ENCODE data around the gene DCDC2C.

Gene DCDC2C

DNA sequence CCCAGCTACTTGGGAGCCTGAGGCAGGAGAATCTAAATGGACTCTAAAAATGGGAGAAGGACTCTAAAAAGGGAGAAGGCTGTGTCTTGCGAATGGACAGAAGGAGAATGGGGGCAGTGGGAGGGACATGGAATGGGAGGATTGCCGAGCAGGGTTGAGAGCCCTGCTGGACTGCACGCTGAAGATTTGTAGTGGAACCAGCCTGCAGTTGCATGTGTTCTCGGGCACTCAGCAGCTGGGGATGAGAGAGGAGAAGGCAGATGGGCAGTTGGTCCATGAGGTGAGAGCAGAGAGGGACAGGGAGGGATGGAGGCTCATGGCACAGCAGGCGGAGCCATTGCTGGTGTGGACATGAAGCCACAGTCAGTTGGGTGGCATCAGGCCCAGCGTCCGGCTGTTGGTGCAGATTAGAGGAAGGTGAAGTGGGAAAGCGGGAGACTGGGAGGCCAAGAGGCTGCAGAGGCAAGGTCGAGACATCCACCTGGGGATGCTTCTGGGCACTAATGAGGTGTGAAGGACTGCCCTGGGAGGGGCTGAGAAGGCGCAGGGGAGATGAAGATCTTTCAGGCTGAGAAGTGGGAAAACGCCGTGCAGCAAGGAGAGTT lies 40.7 kb downstream of the DCDC2C start:
- DNase-seq (ENCODE audit: low spot score) = no peak

DNA sequence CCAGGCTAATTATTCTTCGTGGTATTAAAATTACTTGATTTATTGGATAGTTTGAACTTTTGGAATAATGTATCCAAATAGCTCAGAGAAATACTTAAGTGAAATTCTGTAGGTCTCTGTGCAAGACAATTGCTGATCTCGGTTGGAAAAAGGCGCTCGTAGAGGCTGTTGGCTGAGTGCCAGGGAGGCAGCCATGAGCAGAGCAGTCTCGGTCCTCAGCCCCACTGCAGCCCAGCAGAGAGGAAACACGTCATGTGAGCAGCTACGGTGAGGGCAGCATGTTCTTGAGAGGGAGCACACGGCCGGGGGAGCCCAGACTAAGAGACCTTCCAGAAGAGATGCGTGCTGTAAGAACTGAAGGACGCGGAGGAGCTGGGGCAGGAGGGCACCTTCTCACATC lies 42.5 kb downstream of the DCDC2C start:
- DNase-seq (ENCODE audit: low spot score) = no peak

GRCh38 chr2:3747032-3747654 lies 43.8 kb downstream of the DCDC2C start:
- DNase-seq (ENCODE audit: low spot score) = no peak

DNA sequence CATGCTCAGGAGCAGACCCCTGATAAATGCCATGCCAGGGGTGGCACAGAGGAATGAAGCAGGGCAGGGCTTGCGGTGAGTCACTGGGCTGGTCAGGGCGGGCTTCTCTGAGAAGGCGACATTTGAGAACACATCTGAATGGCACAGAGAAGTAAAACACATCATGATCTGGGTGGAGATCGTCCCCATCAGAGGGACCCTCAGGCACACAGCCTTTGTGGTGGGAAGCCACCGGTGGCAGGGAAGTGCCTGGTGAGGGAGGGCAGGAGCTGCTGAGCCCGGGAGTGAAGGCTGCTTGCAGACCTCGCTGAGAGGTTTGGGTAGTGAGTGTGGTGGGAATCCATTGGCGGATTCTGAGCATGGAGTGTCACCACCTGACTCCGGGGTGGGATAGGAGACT lies 44.5 kb downstream of the DCDC2C start:
- no peak for DNase-seq (ENCODE audit: low spot score)

DNA sequence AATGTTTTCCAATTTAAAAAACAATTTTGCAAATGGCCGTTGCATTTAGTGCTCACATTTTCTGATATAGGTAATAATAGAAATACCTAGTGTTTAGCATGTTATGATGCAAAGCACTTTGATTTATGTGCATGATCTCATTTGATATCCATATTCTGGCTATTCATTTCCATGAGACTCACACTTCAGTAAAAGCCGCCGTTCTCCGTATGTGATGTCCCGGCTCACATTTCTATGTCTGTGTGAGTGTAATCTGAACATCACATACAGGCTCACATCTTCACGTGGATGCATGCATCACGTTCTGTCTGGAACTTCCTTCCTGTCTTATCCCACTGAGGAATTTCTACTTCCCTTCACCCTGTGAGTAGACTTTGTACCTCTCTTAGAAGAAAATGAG lies 45.8 kb downstream of the DCDC2C start:
- no peak for DNase-seq (ENCODE audit: low spot score)

- DNase-seq (ENCODE audit: low spot score) = no peak
Observed at GRCh38 chr2:3751251-3751650, 47.9 kb downstream of the DCDC2C start.

- DNase-seq (ENCODE audit: low spot score) = no peak
Observed at GRCh38 chr2:3751806-3752205, 48.4 kb downstream of the DCDC2C start.

- no peak for DNase-seq (ENCODE audit: low spot score)
Observed at GRCh38 chr2:3752376-3752775, 49.0 kb downstream of the DCDC2C start.

DNA sequence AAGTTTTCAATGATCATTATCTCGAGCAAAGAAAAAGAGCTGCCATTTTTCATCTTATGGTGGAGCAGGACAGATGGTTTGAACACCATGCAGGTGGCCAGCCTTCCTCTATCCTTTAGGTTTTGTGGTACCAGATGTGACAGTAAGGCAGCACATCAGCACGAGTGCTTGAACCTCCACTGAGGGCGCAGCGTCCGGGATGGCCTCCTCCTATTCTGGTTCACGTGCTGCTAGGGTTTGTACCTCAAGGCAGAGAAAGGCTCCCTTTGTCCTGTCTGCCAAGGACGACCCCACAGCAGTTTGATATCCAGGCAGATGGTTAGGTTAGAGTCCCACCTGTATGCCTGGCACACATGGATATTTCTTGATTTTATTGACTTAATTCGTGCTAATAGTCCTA lies 50.2 kb downstream of the DCDC2C start:
- DNase-seq (ENCODE audit: low spot score) = no peak

DNA sequence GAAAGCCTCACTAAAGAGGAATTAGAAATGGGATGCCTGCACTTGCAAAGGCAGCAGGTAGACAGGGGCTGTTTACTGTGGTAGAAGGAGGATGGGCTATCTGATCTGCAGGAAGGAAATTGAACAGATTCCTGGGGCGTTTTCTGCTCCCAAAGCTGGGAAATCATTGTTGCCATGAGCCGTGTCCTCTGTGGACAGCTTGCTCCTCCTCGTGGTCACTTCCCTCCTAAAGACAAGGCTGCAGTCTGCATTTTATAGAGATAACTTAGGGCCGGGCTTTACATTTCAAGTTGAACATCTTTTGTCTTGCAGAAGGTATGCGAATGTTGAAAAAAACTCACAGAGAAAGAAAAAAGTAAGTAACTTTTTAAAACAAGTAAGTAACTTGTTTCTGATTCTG lies 50.9 kb downstream of the DCDC2C start:
- no peak for DNase-seq (ENCODE audit: low spot score)

- DNase-seq (ENCODE audit: low spot score) = no peak
Observed at GRCh38 chr2:3754795-3755194, 51.4 kb downstream of the DCDC2C start.

- DNase-seq (ENCODE audit: low spot score) = no peak
Observed at GRCh38 chr2:3755277-3755676, 51.9 kb downstream of the DCDC2C start.

- DNase-seq (ENCODE audit: low spot score) = no peak
Observed at GRCh38 chr2:3756306-3756705, 52.9 kb downstream of the DCDC2C start.

GRCh38 chr2:3758906-3759305 lies 55.5 kb downstream of the DCDC2C start:
- no peak for DNase-seq (ENCODE audit: low spot score)

DNA sequence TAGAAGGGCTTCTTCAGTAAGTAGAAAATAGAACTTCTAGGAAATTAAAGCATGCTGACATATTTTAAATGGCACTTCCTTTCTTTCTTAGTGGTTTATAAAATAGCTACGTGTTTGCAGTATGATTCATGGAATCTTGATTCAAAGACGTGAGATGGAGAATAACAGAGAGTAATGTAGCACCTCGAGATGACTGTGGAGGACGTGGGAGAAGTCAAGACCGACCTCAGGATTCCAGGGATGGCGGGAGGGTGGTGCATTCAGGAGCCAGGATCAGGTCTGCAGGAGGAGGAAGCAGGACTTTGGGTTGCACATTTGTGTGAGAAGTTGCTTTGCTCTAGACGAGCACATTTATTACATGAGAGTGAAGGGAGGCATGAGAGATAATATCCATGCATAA lies 56.0 kb downstream of the DCDC2C start:
- DNase-seq (ENCODE audit: low spot score) = no peak

GRCh38 chr2:3759761-3760160 lies 56.4 kb downstream of the DCDC2C start:
- DNase-seq (ENCODE audit: low spot score) = no peak

GRCh38 chr2:3761272-3761671 lies 57.9 kb downstream of the DCDC2C start:
- no peak for DNase-seq (ENCODE audit: low spot score)

DNA sequence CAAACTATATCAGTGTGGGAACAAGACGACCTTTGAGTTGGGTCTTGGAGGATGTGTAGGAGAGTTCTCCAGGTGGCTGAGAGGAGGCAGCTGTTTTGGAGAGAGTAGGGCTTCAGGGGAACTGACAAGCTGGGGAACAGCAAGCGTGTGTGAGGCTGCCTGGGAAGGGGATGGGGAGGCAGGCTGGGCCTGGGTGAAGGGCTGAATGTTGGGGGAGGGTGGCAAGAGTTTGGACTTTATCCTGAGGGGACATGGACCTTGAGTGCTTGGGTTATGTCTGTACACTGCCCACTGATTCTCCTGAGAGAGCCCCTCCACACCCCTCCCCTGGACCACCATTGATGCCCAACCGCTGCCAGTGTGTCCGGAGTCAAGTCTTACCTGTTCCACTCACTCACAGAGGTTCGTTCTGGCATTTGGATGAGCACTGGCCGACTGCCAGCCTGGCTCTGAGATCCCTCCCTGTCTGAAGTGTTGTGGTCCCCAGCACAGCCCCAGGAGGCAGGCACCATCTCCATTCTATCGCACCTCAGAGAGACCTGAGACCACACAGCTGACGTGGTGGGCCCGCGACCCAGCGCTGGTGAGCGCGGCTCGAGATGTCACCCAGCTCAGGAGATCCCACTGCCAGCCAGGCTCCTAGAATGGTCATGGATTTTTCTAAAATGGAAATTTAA lies 59.5 kb downstream of the DCDC2C start:
- DNase-seq (ENCODE audit: low spot score) = no peak

- no peak for DNase-seq (ENCODE audit: low spot score)
Observed at GRCh38 chr2:3766824-3767223, 63.4 kb downstream of the DCDC2C start.

DNA sequence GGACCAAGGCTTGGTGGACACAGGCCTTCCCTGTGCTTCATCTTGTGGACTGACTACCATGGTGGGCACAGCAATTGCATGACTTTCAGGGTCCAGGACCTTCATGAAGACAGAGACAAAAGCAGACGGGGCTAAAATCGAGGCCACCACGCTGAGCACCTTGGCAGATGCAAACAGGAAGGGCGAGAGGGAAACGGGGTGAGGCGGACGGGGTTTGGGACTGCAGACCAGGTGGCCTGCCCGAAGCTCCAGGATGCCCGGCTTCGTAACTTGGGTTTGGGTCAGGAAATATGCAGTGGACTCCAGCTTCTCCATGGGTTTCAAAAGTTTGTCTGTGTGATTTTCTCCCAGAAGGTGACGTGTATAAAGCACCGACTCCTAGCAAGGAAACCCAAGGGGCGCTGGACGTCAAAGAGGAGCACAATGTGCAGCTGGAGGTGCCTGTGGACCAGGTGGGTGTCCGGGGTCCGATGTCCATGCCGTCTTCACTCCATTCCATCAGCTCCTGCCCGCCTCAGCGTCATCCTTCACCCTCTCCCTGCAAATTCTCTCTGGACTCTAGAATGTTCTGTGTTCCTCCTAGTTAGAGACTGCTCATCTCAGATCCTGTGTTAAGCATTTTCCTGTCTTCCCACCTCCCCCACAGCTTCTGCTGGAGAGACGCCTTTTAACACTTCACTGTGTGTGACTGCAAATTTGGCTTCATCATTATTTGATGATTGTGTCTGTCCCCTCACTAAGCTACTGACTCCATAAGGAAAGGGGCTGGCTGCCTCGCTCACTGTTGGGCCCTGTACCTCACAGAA lies 65.8 kb downstream of the DCDC2C start:
- DNase-seq (ENCODE audit: low spot score) = no peak

GRCh38 chr2:3769766-3770165 lies 66.4 kb downstream of the DCDC2C start:
- no peak for DNase-seq (ENCODE audit: low spot score)

GRCh38 chr2:3770724-3771415 lies 67.5 kb downstream of the DCDC2C start:
- no peak for DNase-seq (ENCODE audit: low spot score)

Measured in globus pallidus (tissue), 1 donor.